Activated CD4-positive, alpha-beta T cell treated with anti-CD3 and anti-CD28 coated beads for 4 hours (primary cell): ENCODE results near the gene FRMD3.

ENCODE experiments used
- DNase-seq, 2 donors: peaks; one replicate each; pipeline ENCODE4 v3.0.0-alpha.2; 2020

Gene FRMD3

DNA sequence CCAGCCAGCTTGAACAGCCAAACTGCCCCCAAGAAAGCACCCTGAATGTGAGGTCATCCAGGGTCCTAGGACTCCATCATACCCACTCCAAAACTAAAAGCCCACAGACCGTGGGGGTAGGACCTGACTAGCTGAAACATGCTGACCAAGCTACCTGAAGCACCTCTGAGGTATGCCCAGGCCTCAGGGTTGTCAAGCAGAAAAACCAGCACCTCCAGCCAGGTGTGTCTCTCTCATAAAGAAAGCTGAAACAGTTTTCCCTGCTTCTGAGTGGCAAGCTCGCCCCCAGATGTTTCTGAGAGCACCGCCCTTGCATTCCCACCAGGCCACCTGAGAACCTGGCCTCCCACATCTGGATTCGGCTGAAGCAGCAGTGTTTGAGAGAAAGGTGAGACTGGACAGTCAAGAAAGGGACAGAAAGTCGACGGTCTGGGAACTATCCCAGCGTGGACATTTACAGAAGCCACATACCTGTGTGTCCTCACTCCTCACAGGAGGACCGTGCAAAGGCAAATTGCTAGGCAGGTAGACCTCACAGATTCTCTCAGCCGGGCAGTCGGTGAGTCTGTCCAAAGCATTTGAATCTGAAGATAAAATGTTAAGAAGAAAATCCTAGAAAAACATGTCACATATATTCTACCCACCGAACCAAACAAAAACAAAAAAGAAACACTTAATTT, 319.6 kb downstream of the FRMD3 start:
- DNase-seq = no peak

DNA sequence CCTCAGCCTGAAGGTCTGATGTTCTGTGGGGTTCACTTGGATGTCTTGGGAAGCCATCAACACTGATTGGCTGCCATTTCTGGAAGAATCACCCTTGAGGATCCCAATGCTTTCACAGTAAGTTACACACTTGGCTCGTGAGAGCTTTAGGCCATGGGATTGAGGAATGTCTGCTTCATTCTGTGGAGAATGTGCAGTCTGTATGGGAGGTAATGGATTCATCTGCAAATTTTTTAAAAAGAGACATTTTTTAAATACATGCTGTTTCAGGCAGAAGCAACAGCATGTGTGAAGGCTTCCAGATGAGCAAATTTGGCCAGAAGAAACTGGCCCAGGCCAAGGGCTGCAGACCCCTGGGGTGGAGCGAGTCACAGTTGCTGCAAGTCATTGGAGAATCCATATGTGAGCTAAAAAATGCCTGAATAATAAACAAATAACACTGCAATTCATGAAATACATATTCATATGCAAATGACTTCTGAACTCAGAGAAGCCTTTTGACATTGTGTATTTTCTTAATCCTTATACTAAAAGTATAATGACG, 328.9 kb downstream of the FRMD3 start:
- no peak for DNase-seq

DNA sequence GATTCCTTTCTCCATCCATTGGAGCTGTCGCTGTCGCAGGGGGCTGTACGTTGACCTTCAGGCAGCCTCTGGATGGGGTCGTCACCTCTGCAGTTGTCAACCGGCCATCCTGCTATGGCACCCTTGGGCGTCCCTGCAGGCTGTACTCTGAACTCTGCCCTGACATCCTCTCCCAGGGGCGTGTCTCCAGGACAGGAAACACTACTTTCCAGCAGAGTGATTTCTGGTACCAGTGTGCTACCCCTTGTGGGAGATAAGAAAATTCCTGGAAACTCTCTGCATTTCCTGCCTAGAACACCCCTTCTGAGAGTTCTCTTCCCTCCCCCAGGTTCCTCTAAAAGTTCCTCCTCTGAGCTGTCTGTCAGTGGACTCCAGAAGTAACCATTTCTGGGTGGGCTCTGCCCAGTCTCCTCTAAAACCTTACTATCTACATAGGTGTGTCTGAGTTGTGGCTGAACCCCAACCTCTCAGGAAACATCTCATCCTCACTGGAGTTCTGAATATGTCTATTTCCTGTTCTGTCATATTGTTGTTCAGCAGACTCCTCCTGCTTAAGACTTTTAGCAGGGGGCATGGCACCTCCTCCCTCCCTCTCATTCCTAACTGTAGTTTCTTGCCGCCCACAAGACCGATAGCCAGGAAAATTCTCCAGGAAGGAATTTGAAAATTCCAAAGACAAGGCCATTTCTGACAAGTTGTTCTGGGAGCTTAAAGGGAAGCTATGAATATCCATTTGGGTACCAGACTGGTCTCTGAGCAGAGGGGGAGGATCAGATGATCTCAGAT, 329.9 kb downstream of the FRMD3 start:
- no peak for DNase-seq

DNA sequence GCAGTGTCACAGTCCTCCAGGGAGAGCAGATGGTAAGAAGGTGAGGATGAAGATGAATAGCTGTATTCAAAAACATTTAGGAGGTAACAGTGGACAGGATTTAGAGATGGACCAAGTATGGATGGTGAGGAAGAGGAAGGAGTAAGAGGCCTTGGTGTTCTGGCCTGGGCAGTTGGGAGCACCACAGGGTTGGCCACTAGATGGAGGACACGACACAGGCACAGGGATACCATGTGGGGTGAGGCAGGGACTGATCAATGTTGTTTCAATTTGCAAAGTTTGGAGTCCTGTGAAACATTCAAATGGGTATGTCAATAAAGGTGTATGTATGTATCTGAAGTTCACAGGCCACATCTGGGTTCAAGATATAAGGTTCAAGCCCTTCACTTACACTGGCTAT, 334.2 kb downstream of the FRMD3 start:
- no peak for DNase-seq

DNA sequence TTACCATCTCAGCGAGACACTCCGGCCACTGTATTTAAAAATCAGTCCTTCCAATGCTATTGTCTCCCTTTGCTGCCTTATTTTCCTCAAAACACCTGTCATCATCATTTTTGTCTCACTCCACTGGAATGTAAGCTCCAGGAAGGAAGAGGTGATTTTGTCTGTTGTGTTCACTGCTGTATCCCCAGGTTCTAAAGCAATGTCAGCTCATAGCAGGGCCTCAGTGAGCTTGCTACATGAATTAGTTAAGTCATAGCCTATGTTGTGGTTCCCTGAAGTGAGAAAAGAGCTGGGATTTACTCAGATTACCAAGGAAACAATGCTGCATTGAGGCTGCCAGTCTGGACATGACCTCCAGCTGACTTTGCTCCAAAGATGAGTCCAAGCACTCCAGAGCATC, 337.7 kb downstream of the FRMD3 start:
- no peak for DNase-seq

DNA sequence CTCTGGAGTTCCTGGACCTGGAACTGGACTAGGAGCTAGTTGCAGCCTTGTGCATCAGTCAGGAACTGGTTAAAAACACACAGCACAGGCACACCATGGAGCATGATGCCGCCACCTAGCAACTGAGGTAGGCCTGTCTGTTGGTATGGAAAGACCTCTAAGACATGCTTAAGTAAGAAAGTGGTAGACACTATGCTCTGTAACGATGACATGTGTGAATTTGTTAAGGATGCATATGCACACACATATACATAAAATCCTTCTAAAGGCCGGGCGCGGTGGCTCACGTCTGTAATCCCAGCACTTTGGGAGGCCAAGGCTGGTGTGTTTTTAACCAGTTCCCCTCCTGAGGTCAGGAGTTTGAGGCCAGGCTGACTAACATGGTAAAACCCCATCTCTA, 338.4 kb downstream of the FRMD3 start:
- DNase-seq = no peak

DNA sequence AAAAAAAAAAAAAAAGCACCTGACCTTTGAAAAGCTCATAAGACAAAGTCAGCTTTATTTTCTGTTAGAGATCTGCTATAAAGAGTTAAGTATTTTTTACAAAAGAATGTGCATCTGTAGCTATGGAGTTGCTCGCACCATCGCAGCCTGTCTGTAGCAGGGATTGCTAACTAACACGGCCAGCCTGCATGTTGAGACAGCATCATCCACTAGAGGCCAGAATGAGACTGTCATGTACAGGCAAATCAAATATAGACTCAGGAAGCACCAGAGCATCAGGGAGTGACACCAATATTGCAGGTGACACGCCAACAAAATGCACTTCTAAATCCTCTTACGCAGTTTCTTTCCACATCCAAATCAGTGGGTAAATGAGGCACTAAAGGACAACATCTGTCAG, 339.0 kb downstream of the FRMD3 start:
- no peak for DNase-seq

DNA sequence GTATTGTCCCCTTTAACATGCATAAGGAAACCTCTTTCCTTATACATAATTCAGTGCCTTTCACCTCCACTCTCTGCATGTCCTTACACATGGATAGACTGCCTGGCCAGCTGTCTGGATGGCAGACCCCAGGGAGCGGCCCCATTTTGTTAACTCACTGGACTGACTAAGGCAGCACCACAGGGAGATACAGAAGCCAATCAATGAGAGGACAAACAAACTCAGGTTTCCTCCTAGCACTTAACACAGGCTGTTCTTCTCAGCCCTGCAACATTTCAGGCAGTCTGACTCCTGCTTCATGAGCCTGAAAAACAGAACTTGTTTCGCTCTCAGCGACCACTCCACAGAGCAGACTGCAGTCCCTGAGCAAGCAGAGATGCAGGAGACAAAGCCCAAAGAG, 339.8 kb downstream of the FRMD3 start:
- DNase-seq = no peak

DNA sequence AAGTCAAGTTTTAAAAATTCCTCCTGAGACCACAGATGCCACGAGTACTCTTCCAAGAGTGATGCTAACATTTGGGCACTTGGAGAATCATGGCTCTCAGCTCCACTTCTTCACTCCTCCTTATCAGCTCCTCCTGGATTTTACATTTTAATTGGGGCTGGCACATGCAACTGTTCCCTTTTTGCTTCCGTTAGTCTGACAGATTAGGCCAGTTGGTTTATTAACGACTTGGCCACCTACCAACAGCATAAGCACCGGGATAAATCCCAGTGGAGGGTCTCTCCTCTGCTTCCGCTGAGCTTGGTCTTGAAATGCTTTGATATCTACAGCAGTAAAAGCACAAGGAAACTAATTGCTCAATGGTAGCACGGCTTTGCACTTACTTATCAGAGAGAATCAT, 340.6 kb downstream of the FRMD3 start:
- no peak for DNase-seq

DNA sequence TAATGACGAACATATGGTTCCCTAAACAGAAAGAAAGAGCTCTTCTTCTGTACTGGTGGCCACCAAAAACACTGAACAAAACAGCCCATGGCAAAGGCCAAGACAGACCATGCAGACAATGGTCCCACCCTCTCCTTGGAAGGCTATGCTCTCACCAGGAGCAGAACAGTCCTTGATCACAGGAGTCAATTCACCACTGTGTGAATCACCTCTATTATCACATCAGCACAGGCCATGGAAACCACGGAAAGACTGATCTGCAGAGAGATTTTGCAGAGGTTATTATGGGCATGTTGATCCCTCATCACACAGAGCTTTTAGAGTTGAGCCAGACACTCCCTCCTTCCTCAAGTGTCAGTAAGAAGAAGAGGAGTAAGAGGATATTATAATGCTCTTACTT, 341.3 kb downstream of the FRMD3 start:
- no peak for DNase-seq
